Activated CD4-positive, alpha-beta T cell treated with anti-CD3 and anti-CD28 coated beads, Interleukin-2, Interleukin-6, amounts not matched to agents 100 ng/mL and 50 ng/mL, durations not matched to agents 16 hours and 8 hours (primary cell): ENCODE measurements around the gene ELOB.
"Not testable (repeated sequence)": the region's sequence is repeated elsewhere in the genome, so short reads cannot be mapped to it uniquely, and the experiment has no call there.

Experiments
- DNase-seq: peaks from one replicate; pipeline ENCODE4 v3.0.0-alpha.2; 2020

Gene ELOB

GRCh38 chr16:2745116-2745890 is 31.8 kb downstream of the ELOB start:
- no peak for DNase-seq

GRCh38 chr16:2744711-2745110 is 32.4 kb downstream of the ELOB start:
- no peak for DNase-seq

- DNase-seq: no peak
These were observed 33.9 kb downstream of the ELOB start for GRCh38 chr16:2743007-2743810.

- no peak for DNase-seq
These were observed 34.6 kb downstream of the ELOB start for GRCh38 chr16:2742323-2743006.

- DNase-seq: no peak
These were observed 35.9 kb downstream of the ELOB start for GRCh38 chr16:2741168-2741567.

- no peak for DNase-seq
These were observed 36.6 kb downstream of the ELOB start for GRCh38 chr16:2740476-2740875.

- no peak for DNase-seq
These were observed 37.3 kb downstream of the ELOB start for GRCh38 chr16:2739625-2740430.

- DNase-seq: no peak
These were observed 38.5 kb downstream of the ELOB start for GRCh38 chr16:2738615-2739014.

- DNase-seq: no peak
These were observed 39.1 kb downstream of the ELOB start for GRCh38 chr16:2737895-2738418.

GRCh38 chr16:2737238-2737605 is 39.9 kb downstream of the ELOB start:
- no peak for DNase-seq

- DNase-seq: no peak
These were observed 40.4 kb downstream of the ELOB start for GRCh38 chr16:2736476-2737237.

- no peak for DNase-seq
These were observed 42.1 kb downstream of the ELOB start for GRCh38 chr16:2734844-2735515.

- no peak for DNase-seq
These were observed 49.0 kb downstream of the ELOB start for GRCh38 chr16:2728034-2728433.

- no peak for DNase-seq
These were observed 50.2 kb downstream of the ELOB start for GRCh38 chr16:2726923-2727322.

- DNase-seq: no peak
These were observed 52.2 kb downstream of the ELOB start for GRCh38 chr16:2724816-2725348.

GRCh38 chr16:2724088-2724676 is 52.9 kb downstream of the ELOB start:
- DNase-seq: no peak

- not testable (repeated sequence) for DNase-seq
These were observed 55.4 kb downstream of the ELOB start for GRCh38 chr16:2721634-2722173.
